GM10266 (cell line): ENCODE results near the gene RETREG3.

Experiments
- DNase-seq: peaks from one replicate; pipeline ENCODE4 v3.0.0; 2012; ENCODE audit errors: extremely low spot score
- TF ChIP-seq, protein P1 (sequence below): IDR thresholded peaks from 2 replicates; pipeline ENCODE4 v1.5.1; 2012; ENCODE audit warnings: mild to moderate bottlenecking, low read depth; ENCODE audit not compliant: control insufficient read depth, insufficient read depth; ENCODE audit errors: missing control alignments

The RETREG3 gene

DNA sequence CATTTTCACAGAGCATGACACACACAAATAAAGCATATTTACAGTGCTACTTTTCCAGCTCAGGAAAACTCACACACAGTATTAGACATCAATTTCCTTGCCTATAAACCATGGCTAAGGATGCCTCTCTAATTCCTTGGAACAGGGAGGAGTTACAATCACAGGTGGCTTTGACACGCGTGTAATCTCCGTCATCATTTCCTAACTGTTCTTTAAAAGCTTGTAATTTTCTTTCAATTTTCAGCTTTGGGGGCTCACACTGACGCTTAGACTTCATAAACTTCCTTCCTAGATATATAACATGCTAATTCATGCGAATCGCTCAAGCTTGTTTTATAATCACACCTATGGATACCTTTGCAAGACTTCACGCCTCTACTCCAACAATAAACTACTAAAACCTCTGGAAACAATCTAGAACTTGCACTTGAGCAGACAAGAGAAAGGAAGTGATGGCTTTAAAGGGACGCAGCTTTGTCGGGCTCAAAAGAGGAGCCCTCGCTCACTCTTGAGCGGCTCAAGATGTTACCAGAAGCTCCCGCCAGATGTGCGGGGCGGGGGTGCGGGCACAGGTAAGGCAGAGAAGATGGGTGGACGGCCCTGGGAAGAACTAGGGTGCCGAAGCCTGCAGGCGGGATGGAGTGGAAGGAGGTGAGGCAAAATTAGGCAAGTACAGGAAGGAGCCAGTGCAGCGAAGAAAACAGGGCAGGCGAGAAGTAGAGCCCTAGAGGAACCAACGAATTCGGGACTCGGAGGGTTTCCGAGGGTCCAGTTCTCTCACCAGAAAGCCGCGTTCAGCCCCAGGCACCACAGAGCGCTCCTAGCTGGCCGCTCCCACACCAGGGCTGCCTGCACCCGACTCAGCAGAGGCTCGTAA lies 631 bp downstream of the RETREG3 start:
- no peak for DNase-seq
- TF ChIP-seq, protein P1, sequence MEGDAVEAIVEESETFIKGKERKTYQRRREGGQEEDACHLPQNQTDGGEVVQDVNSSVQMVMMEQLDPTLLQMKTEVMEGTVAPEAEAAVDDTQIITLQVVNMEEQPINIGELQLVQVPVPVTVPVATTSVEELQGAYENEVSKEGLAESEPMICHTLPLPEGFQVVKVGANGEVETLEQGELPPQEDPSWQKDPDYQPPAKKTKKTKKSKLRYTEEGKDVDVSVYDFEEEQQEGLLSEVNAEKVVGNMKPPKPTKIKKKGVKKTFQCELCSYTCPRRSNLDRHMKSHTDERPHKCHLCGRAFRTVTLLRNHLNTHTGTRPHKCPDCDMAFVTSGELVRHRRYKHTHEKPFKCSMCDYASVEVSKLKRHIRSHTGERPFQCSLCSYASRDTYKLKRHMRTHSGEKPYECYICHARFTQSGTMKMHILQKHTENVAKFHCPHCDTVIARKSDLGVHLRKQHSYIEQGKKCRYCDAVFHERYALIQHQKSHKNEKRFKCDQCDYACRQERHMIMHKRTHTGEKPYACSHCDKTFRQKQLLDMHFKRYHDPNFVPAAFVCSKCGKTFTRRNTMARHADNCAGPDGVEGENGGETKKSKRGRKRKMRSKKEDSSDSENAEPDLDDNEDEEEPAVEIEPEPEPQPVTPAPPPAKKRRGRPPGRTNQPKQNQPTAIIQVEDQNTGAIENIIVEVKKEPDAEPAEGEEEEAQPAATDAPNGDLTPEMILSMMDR = no peak

DNA sequence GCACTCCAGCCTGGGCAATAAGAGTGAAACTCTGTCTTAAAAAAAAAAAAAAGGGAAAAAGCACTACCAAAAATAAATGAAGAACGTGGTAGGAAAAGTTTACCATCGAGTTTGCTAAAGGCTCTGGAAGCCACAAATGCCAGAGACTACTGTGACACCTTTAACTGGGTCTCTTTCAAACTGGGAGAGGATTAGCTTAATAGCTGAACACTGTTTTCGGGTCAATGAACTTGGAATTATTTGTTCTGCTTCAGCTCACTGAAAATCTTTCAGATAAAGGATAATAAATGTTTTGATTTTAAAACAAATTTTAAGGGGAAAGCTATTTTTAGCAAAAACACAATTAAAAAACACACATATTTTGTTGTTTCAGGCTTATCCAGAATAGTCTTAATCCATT lies 1.4 kb downstream of the RETREG3 start:
- no peak for DNase-seq
- TF ChIP-seq, protein P1 = no peak

- TF ChIP-seq, protein P1 = no peak
- DNase-seq = no peak
Observed at GRCh38 chr17:42603318-42603717, 5.9 kb downstream of the RETREG3 start.

DNA sequence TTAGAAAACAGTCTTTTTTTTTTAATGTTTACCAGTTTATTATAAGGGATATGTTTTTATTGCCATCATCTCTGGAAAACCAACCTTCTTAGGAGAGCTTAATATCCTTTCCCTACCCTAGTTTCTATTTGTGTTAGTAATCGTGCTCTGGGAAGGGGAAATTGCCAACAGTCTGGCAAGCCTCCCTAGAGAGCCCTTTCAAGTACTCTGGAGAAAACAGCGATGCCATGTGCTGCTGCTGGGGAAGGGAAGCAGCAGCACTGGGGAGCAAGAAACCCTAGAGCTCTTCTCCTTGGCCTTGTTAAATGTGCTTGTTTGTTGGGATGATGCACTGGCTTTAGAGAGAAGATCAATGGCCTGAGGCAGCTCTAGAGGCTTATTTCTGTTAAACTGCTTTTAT lies 10.3 kb downstream of the RETREG3 start:
- TF ChIP-seq, protein P1 = no peak
- no peak for DNase-seq

DNA sequence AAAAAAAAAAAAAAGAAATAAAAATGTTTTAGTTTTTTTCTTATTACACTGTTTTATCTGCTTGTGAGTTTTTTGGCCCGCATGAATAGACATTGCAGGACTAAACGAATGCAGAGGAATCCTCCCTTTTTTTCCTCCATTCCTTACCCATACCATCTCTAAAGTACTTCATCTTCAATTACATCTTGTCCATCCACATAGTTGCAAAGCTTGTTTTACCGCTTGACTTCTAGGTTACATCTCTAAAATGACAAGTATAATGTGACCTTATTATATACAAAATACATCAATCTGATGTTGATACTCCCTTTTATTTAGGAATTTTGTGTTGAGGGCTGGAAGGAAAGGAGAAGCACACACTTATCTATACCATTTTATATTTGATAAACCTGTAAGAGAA lies 12.8 kb downstream of the RETREG3 start:
- TF ChIP-seq, protein P1 = no peak
- no peak for DNase-seq

GRCh38 chr17:42591411-42591810 lies 17.8 kb downstream of the RETREG3 start:
- DNase-seq = no peak
- TF ChIP-seq, protein P1 = no peak

DNA sequence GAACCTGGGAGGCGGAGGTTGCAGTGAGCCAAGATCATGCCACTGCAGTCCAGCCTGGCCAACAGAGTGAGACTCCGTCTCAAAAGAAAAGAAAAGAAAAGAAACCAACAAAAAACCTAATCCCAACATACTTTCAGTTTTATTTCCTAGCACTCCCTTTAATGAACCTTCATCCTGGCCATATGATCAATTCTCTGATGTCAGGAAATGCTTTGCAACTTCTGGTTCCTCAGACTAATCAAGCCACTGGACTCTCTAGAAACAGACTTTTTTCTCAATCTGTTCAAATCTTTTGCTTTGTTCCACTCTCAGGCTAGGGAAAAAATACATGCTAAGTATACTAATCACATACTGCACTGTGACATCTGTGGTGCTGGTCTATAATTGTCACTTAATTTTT lies 18.3 kb downstream of the RETREG3 start:
- DNase-seq = no peak
- TF ChIP-seq, protein P1 = no peak
